NCI-H2029 (cell line): ENCODE data around the gene SLC2A9.

ENCODE experiments used
- DNase-seq: peaks from one replicate; lab custom pipeline; 2025; lab: John Stamatoyannopoulos, UW

Gene SLC2A9

GRCh38 chr4:10020871-10021652, at the start of gene SLC2A9:
SLC2A9 (minus strand) TSS chr4:10021497; CDS start chr4:10021429, 68 bp downstream.
- DNase-seq: no peak

DNA sequence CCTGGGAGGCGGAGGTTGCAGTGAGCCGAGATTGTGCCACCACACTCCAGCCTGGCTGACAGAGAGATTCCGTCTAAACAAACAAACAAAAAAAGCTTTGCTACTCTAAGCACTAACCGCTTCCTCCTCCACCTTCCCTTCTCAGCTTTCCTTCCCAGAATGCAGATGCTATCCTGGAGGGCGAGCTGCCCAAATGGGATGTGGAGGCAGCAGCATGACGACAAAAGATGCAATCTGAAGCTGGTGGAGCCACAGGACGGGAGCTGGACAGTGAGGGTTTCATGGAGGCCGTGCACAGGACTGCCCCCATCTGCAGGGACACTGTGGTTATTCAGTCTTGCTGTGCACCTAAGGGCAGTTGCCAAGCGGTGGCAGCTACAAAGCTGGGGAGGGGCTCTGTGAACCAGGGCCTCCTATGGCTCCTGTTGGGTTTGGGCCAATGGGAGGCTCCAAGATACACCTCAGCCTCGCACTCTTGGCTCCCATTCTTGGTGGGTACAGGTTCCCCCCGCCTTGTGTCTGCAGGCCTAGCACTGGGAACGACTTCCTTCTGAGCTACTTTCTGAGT, 47.9 kb upstream of the SLC2A9 start:
- peak; percentile 46 for DNase-seq

DNA sequence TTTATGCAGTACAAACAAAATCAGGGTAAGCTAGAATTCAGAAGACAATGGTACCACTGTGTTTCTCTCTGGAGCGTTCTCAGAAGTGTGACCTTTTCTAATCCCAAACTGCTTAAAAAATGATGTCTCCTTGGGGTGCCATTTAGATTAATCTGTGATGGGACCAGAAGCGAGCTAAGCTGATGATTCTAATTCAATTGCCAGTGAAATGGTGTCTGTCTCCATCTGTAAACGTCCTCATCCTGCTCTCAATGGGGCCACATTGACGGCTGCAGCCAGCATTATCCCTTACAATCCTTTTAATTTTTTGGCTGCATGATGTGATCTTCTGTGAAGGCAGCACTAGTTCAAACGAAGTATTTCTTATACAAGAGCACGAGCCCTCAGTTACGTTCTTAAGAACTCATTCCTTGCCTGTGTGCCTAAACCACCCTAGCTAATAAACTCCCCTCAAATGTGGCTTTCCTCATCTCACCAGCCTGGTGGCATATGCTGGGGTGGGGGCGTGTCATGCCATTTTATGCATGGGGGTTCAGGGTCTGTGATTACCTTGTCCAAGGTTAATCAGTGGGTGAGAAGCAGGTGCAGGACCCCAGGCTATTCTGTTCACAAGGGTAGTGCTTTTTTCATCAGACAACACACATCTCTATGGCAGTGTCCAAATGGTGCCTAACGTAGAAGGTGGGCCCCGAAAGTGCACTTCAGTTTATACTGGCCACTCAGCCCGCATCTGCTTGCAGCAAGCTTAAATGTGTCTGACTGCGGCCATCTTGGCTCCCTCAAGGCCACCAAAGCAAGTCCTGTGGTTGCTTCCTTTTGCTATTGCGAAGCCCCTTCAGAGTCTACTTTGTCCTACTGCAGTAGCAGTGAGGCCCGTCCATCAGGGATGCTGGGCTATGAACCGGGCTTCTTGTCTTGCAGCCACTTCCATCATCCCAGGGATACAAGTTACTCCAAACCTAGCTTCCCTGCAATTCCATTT, 45.7 kb upstream of the SLC2A9 start:
- DNase-seq: no peak

GRCh38 chr4:10066206-10066605, 44.9 kb upstream of the SLC2A9 start:
- no peak for DNase-seq

GRCh38 chr4:10063544-10064300, 42.4 kb upstream of the SLC2A9 start:
- DNase-seq: peak; percentile 6

- DNase-seq: no peak
Measured at GRCh38 chr4:10061650-10062415, 40.5 kb upstream of the SLC2A9 start.

GRCh38 chr4:10058371-10058770, 37.1 kb upstream of the SLC2A9 start:
- no peak for DNase-seq

DNA sequence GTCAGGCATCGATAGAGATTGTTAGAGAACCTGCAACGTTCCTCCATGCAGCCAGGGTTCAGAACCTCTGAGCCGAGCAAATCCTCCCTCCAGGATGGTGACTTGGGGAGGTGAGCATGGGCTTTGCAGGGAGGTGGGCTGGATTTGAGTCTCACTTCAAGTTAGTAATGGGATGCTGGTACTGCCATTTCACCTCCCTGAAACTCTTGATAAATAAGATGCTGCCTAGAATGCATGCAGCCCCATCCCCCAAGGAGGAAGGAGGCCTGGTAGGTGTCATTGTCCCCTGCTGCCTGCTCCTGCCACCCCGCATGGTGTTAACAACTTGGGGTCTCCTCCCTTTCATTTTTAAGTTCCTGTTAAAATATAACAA, 35.7 kb upstream of the SLC2A9 start:
- no peak for DNase-seq

DNA sequence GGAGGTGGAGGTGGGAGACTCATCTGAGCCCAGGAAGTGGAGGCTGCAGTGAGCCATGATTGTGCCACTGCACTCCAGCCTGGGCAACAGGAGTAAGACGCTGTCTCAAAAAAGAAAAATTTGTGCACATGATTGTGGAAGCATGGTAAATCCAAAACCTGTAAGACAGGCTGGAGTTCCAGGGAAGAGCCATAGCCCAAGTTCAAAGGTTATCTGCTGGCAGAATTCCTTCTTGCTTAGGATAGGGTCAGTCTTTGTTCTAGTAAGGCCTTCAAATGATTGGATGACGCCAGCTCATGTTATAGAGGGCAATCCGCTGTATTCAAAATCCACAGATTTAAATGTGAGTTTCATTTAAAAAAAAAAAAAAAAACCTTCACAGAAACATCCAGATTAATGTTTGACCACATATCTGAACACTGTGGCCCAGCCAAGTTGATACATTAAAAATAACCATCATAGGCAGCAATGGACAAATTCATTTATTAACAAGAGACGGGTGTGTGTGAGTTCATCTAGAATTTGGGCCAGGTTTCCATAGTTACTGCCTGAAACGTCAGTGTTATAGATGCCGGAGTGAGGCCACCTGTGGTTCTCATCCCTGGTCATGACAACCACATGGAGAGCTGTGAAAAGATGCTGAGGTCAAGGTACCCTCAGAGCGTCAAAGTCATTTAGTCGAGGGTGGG, 35.2 kb upstream of the SLC2A9 start:
- no peak for DNase-seq

DNA sequence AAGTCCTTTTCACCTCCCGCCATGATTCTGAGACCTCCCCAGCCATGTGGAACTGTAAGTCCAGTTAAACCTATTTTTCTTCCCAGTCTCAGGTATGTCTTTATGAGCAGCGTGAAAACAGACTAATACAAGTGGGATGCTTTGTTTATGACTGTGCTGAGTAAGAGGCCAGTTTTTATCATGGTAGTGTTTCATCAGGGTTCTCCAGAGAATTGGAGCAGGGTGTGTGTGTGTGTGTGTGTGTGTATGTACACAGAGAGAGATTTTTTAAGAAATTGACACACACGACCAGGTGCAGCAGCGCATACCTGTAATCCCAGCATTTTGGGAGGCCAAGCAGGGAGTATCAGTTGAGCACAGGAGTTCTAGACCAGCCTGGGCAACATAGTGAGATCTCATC, 34.6 kb upstream of the SLC2A9 start:
- DNase-seq: no peak

DNA sequence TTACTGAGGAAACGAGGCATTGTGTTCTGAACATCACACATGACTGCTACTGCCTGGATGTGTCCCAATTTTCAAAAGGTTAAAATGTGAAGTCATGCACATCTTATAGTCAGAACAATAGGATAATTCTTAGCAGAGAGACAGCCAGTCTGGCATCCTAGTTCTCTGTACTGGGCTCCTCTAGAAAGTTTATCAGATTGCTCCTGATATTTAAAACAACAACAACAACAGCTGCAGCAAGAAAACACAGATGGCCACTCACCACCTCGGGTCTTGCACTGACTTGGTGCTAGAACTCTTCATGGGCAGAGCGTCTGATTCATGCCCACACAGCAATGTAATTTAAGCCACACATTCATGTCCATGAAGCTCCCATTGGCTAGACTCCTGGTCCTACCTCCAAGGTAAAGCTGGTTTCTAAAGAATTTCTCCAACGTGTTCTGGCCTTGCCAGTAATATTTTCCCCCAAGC, 33.3 kb upstream of the SLC2A9 start:
- no peak for DNase-seq

GRCh38 chr4:10053635-10054453, 32.5 kb upstream of the SLC2A9 start:
- no peak for DNase-seq

- no peak for DNase-seq
Measured at GRCh38 chr4:10051517-10052135, 30.3 kb upstream of the SLC2A9 start.

GRCh38 chr4:10050721-10051120, 29.4 kb upstream of the SLC2A9 start:
- DNase-seq: no peak

GRCh38 chr4:10050261-10050661, 29.0 kb upstream of the SLC2A9 start:
- no peak for DNase-seq

- no peak for DNase-seq
Measured at GRCh38 chr4:10048941-10049697, 27.8 kb upstream of the SLC2A9 start.

GRCh38 chr4:10047967-10048366, 26.7 kb upstream of the SLC2A9 start:
- DNase-seq: no peak

DNA sequence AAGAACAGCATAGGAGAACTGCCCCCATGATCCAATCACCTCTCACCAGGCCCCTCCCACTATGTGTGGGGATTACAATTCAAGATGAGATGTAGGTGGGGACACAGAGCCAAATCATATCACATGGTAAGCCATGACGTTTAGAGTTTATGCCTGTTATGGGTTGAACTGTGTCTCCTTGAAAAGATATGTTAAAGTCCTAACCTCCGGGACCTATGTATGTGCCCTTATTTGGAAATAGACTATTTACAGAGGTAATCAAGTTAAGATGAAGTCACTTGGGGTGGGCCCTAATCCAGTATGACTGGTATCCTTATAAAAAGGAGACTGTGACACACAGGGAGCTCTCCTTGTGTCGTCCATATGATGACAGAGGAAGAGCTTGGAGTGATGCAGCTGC, 25.2 kb upstream of the SLC2A9 start:
- DNase-seq: no peak
